Activated naive CD8-positive, alpha-beta T cell treated with anti-CD3 and anti-CD28 coated beads for 36 hours (primary cell): ENCODE results near the gene CUL9. TPM values are rescaled to one million over a fixed set of nuclear protein-coding genes. Genes with fewer than 3 reads are reported as not detected.

Experiments used
- DNase-seq: peaks from one replicate; pipeline ENCODE4 v3.0.0; 2021
- H3K27ac Mint-ChIP-seq: one replicate; pipeline ENCODE4 v1.8.0; 2022; ENCODE audit warnings: mild to moderate bottlenecking, moderate library complexity, mixed read lengths
- H3K27me3 Mint-ChIP-seq: one replicate; pipeline ENCODE4 v1.8.0; 2022; ENCODE audit warnings: mild to moderate bottlenecking, mixed read lengths
- H3K36me3 Mint-ChIP-seq: one replicate; pipeline ENCODE4 v1.8.0; 2021; ENCODE audit warnings: mild to moderate bottlenecking, mixed read lengths
- H3K4me1 Mint-ChIP-seq: one replicate; pipeline ENCODE4 v1.8.0; 2021; ENCODE audit warnings: mixed read lengths
- H3K4me3 Mint-ChIP-seq: one replicate; pipeline ENCODE4 v1.8.0; 2022; ENCODE audit warnings: mild to moderate bottlenecking, moderate library complexity, mixed read lengths
- H3K9me3 Mint-ChIP-seq: one replicate; pipeline ENCODE4 v1.8.0; 2022; ENCODE audit warnings: mixed read lengths
- total RNA-seq, 2 experiments: library from RNA; stranded (reverse); gene quantifications; one replicate each; pipeline ENCODE4 v1.2.3, GENCODE V29; 2021

CUL9 gene
- total RNA-seq, 2 experiments from 2014 or later: 31.3 to 31.5 TPM

DNA sequence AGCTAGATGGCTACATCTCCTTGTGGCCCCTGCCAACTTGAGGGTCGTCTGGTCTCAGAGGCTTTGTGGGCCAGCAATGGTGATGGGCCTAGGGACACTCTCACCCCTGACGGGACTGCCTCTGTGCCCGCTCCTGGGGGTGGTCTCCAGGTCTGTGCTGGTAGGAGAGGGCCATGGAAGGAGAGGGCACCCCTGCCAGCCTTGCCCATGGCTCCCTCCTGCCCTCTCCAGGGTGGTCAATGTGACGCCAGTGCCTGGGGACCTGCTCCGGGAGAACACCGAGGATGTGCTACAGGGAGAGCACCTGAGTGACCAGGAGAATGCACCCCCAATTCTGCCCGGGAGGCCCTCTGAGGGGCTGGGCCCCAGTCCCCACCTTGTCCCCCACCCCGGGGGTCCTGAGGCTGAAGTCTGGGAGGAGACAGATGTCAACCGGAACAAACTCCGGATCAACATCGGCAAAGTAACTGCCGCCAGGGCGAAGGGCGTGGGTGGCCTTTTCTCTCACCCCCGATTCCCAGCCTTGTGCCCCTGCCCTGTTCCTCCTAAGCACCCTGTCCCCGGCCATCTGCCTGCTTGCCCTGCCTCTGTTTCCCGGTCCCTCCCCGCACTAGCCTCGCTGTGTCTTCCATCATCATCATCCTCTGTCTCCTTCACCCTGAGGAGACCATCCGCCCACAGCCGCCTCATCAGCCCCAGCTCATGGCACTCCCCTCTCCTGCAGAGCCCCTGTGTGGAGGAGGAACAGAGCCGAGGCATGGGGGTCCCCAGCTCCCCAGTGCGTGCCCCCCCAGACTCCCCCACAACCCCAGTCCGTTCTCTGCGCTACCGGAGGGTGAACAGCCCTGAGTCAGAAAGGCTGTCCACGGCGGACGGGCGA, 77.1 kb downstream of the CUL9 start:
- Mint-ChIP-seq H3K4me1 (peaks cover 7% of the 10 kb centered on the region), H3K4me3 (no peak overlapping the region), H3K9me3 (no peaks in the 10 kb centered on the region), H3K27me3 (peaks cover 8% of the 10 kb centered on the region), H3K36me3 (no peaks in the 10 kb centered on the region), H3K27ac (no peak overlapping the region)
- no peak for DNase-seq

DNA sequence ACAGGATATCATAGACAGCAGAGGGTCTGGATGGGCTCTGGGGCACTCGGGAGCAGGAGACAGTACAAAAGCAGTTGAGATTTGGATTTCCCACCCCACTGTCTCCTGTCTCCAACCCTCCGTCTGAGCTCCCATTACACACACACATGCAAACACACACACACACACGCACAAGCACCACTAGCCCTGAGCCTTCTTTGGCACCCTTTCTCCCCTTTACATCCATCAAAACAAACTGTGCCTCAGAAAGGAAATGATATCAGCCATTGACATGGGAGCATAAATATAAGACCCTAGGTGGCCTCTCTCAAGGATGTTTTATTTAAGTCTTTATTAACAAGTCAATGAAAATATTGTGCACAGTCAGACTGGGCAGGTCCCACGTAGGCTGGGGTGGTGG, 78.8 kb downstream of the CUL9 start:
- Mint-ChIP-seq H3K36me3 (no peaks in the 10 kb centered on the region), H3K4me1 (peaks cover 7% of the 10 kb centered on the region), H3K27ac (no peak overlapping the region), H3K27me3 (peaks cover 8% of the 10 kb centered on the region), H3K9me3 (no peaks in the 10 kb centered on the region), H3K4me3 (no peak overlapping the region)
- DNase-seq: no peak

DNA sequence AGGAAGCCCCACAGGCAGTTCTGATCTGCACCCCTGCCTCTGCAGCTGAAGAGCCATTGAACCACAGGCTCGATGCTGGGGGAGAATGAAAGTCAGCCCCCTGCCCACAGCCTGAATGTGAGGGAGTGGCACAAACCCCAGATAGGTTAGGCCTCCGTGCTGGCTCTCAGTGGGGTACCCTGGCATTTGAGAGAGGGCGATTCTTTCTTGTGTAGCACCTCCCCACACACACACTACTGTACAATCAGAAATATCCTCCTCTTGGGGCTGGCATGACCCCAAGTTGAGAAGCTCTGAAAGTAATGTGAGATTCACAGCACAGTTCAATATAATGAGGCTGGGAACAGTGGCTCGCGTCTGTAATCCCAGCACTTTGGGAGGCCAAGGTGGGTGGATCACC, 79.2 kb downstream of the CUL9 start:
- Mint-ChIP-seq H3K9me3 (no peaks in the 10 kb centered on the region), H3K27me3 (peaks cover 8% of the 10 kb centered on the region)

DNA sequence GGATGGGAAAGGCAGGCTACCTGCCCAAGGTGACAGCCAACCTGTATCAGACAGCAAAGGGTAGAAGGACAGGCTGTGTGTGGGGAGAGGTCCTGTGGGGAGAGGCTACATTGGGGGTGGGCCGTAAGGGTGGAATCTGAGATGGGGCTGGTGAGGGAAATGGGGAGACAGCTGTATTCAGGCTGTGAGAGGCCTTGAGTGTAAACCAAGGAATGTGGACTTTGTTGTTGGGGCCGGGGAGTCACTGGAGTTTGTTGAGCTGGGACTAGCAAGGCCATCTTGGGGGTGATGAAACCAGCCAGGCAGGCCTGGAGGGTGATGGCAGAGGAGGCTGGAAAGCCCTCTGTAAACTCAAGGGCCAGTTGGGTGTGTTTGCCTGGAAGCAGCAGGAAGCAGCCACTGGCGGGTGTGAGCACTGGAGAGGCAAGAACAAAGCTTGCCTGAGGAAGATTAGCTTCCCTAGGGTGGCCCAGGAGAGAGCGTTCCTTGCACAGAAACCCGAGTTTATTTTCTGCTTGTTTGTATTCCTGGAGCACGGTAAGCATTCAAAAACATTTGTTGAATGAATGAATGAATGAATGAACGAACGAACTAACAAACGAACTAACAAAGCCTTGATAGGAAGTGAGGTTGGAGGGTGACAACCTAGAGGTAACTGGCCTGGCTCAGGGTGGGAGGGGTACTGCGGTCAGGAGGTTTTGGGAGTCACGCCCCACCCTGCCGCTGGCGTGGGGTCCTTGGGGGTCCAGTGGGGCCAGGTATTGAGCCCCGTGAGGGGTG, 80.2 kb downstream of the CUL9 start:
- no peaks in the 10 kb centered on the region for H3K9me3 Mint-ChIP-seq
- peaks cover 8% of the 10 kb centered on the region for H3K27me3 Mint-ChIP-seq
- H3K36me3 Mint-ChIP-seq: no peaks in the 10 kb centered on the region
- H3K4me1 Mint-ChIP-seq: peaks cover 5% of the 10 kb centered on the region
- no peak overlapping the region for H3K4me3 Mint-ChIP-seq
- no peak overlapping the region for H3K27ac Mint-ChIP-seq
- no peak for DNase-seq

More for the DNA sequence above, 79.2 kb downstream of the CUL9 start:
- H3K27ac Mint-ChIP-seq: no peak overlapping the region
- no peak overlapping the region for H3K4me3 Mint-ChIP-seq
- DNase-seq: no peak
- H3K36me3 Mint-ChIP-seq: no peaks in the 10 kb centered on the region
- peaks cover 7% of the 10 kb centered on the region for H3K4me1 Mint-ChIP-seq

DNA sequence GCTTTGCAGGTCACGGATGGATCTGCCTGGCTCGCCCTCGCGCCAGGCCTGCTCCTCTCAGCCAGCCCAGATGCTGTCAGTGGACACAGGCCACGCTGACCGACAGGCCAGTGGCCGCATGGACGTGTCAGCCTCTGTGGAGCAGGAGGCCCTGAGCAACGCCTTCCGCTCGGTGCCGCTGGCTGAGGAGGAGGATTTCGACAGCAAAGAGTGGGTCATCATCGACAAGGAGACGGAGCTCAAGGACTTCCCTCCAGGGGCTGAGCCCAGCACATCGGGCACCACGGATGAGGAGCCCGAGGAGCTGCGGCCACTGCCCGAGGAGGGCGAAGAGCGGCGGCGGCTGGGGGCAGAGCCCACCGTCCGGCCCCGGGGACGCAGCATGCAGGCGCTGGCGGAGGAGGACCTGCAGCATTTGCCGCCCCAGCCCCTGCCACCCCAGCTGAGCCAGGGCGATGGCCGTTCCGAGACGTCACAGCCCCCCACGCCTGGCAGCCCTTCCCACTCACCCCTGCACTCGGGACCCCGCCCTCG, 80.9 kb downstream of the CUL9 start:
- Mint-ChIP-seq H3K9me3 (no peaks in the 10 kb centered on the region), H3K27me3 (peaks cover 4% of the 10 kb centered on the region), H3K27ac (no peak overlapping the region), H3K36me3 (no peaks in the 10 kb centered on the region), H3K4me3 (no peak overlapping the region), H3K4me1 (no peaks in the 10 kb centered on the region)
- DNase-seq: no peak

DNA sequence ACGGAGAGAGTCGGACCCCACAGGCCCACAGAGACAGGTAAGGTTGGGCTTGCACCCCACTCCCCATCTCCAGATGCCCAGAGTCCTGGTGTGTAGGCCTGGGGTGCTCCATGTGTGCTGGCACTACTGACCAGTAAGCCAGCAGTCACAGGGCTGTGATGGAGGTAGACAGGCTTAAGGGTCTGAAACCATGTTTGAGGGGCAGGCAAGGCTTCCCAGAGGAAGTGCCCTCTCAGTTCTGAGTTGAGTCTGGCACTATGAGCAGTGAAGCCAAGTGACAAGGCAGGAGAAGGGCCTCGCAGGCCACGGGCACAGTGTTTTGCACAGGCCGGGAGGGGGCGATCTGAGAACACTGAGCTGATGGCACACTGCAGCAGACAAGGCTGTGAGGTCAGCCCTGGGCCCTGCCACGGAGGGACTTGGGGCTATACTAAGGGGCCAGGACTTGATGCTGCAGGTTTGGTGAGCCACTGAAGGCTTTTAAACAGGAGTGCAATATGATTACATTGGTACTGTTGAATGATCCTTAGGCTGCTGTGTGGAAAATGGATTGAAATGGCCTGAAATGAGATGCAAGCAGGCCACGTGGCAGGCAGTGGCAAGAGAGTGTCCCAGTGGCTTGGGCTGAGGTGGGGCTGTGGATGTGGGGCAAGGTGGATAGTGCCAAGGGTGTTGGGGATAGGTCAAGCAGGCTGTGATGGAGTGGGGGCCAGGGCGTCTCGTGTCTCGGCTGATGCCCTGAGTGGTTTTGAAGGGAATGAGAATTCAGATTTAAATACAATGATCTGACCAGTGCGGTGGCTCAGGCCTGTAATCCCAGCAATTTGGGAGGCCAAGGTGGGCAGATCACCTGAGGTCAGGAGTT, 81.5 kb downstream of the CUL9 start:
- H3K36me3 Mint-ChIP-seq: no peaks in the 10 kb centered on the region

DNA sequence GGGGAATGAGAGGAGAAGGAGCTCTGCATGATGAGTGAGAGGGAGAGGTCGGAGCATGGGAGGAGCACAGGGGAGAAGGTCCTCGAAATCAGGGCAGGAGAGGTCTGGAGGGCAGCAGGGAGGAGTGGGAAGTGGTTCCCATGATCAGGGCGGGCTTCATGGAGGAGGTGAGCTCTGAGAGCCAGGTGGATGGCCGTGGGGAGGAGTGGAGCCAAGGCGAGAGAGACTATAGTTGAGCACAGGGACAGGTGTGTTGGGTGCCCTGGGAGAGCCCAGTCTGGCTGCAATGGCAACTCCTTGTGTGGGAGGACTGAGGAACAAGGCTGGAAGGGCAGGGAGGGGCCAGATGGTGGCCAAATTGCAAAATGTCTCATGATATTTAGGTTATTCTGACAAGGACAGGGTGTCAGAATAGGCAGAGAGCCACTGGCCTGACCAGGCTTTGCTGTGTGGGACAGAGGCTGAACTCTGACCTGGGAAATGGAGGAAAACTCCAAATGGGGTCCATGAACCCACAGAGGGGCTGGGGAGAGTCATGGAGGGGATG, 82.7 kb downstream of the CUL9 start:
- DNase-seq: no peak
- no peak overlapping the region for H3K4me3 Mint-ChIP-seq
- H3K27ac Mint-ChIP-seq: no peak overlapping the region
- H3K4me1 Mint-ChIP-seq: peaks cover 5% of the 10 kb centered on the region
- peaks cover 4% of the 10 kb centered on the region for H3K27me3 Mint-ChIP-seq
- H3K9me3 Mint-ChIP-seq: no peaks in the 10 kb centered on the region
- H3K36me3 Mint-ChIP-seq: no peaks in the 10 kb centered on the region

More for the DNA sequence above, 81.5 kb downstream of the CUL9 start:
- H3K27me3 Mint-ChIP-seq: no peaks in the 10 kb centered on the region
- H3K27ac Mint-ChIP-seq: no peak overlapping the region
- H3K4me3 Mint-ChIP-seq: no peak overlapping the region
- no peaks in the 10 kb centered on the region for H3K9me3 Mint-ChIP-seq
- DNase-seq: peak; percentile 73
- no peaks in the 10 kb centered on the region for H3K4me1 Mint-ChIP-seq

DNA sequence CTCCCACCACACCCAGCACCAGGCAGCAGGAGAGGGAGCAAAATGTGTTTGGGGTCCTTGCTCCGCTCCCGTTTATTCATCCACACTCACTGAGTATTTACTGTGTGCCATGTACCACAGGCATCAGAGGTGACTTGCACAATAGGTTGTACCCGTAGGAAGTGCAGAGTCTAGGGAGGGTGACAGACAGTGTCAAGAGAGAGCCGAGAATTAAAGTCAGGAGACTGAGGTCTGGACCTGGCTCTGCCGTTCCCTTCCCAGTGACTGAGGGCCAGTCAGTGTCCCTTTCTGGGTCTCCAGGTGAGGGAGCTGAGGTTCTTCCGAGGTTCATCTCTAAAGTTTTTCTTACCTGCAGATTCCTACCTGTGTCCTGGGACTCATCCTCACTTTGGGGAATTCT, 83.6 kb downstream of the CUL9 start:
- no peak overlapping the region for H3K4me3 Mint-ChIP-seq
- peaks cover 12% of the 10 kb centered on the region for H3K27me3 Mint-ChIP-seq
- no peaks in the 10 kb centered on the region for H3K9me3 Mint-ChIP-seq
- no peaks in the 10 kb centered on the region for H3K36me3 Mint-ChIP-seq
- H3K4me1 Mint-ChIP-seq: peaks cover 7% of the 10 kb centered on the region
- no peak overlapping the region for H3K27ac Mint-ChIP-seq
- no peak for DNase-seq

DNA sequence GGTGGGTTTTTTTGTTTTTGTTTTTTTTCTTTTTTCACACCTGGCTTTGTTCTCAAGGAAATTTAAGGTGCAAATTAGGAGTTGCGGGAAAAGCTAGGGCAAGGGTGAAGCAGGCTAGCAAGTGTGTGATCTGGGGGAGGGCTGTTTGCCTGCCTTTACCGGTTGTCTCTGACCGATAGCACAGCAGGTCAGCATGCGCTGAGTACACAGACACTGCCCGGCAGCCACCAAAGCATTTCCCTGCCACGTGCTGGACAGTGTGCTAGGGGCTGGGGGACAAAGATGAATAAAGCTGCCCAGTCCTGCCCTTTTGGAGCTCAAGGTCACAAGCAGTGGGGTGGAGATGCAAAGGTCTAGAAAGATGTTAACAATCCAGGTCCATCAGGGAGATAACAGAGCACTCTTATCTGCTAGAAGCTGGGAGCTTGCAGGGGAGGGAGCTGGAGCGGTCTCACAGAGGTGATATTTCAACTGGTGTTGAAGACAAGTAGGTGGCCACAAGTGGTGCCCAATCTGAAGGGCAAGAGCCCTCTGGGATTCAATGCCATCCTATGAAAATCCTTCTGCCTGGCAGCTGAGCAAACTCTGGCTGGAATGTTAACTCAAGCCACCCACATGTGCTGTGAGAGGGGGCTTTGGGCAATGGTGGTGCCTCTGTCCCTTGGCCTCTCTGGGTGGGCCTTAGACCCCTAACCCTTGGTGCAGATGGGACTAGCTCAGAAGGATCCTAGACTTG, 85.8 kb downstream of the CUL9 start:
- Mint-ChIP-seq H3K27ac (no peak overlapping the region), H3K4me1 (peaks cover 7% of the 10 kb centered on the region), H3K27me3 (peaks cover 18% of the 10 kb centered on the region), H3K36me3 (no peaks in the 10 kb centered on the region), H3K4me3 (no peak overlapping the region), H3K9me3 (no peaks in the 10 kb centered on the region)
- DNase-seq: no peak

DNA sequence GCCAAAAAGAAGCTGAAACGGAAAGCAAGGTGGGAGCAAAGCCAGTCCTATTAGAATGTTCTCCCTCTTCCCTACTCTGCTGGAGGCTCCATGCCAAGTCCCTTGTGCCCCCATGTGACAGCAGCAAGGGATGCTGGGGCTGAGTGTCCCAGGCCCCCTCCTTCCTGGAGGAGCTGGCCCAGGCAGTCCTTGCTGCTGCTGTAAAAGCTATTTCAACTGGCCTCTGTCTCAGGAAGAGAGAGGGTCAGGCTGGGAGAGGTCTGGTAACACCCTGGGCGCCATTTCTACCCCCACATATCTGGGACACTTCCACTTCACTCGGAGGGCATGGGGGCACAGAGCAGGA, 86.3 kb downstream of the CUL9 start:
- Mint-ChIP-seq H3K27me3 (peaks cover 18% of the 10 kb centered on the region), H3K4me1 (peaks cover 7% of the 10 kb centered on the region), H3K27ac (no peak overlapping the region), H3K36me3 (no peaks in the 10 kb centered on the region), H3K4me3 (no peak overlapping the region), H3K9me3 (no peaks in the 10 kb centered on the region)
- no peak for DNase-seq

DNA sequence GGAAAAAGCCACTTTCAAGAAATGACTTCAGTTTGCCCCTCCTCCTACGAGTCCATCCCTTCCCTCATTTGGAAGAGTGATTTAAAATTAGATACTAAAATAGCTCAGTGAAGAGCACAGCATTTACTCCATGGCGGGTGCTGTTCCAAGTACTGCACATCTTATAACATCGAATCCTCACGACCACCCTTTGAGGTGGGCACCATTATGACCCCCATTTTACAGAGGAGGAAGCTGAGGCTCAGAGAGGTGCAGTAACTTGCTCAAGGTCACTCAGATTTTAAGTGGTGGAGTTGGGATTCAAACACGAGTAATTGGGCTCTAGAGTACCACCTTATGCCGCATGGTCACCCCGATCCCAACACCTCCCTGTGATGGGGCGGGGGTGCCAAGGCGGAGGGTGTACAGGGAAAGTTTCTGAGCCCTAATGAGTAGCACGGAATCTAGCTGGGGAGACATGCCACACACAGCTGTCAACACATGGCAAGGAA, 86.8 kb downstream of the CUL9 start:
- H3K27me3 Mint-ChIP-seq: peaks cover 19% of the 10 kb centered on the region
- peaks cover 7% of the 10 kb centered on the region for H3K4me1 Mint-ChIP-seq
- peak overlapping the region; percentile 27 for H3K4me3 Mint-ChIP-seq
- H3K9me3 Mint-ChIP-seq: no peaks in the 10 kb centered on the region
- no peaks in the 10 kb centered on the region for H3K36me3 Mint-ChIP-seq
- DNase-seq: no peak
- no peak overlapping the region for H3K27ac Mint-ChIP-seq

DNA sequence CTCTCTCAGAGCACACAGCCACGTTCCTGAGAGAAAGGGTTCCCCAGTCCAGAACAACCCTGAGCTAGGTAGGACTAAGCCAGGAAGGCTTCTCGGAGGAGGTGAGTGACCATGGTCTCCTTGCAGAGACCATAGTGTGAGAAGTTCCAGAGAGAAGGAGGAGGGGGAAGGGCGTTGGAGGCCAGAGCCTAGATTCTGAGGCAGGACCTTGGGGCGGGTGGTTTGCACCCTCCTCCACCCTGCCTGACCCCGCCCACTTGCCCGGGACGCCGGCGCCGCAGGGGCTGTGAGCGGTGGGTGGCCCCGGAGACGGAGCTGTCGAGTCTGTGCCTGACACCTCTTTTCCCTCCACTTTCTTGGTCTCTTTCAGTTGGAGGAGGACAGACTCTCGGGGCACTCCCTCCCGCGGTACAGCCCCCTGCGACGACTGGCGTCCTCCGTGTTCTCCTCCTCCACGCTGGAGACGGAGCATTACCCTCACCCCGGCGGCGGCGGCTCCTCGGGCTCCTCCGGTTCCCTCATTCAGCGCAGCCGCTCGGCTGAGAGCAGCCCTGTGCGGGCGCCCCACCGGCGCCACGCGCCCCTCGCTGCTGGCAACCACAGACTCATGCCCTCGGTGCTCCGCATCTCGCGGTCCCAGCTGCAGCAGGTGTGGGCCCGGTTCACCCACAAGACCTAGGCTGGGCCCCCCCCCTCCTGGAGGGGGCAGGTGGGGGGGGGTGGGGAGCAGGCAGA, 87.4 kb downstream of the CUL9 start:
- Mint-ChIP-seq H3K27me3 (peaks cover 25% of the 10 kb centered on the region), H3K4me1 (peaks cover 7% of the 10 kb centered on the region), H3K36me3 (no peaks in the 10 kb centered on the region), H3K4me3 (peak overlapping the region; percentile 27), H3K27ac (no peak overlapping the region), H3K9me3 (no peaks in the 10 kb centered on the region)
- DNase-seq: peak; percentile 56

DNA sequence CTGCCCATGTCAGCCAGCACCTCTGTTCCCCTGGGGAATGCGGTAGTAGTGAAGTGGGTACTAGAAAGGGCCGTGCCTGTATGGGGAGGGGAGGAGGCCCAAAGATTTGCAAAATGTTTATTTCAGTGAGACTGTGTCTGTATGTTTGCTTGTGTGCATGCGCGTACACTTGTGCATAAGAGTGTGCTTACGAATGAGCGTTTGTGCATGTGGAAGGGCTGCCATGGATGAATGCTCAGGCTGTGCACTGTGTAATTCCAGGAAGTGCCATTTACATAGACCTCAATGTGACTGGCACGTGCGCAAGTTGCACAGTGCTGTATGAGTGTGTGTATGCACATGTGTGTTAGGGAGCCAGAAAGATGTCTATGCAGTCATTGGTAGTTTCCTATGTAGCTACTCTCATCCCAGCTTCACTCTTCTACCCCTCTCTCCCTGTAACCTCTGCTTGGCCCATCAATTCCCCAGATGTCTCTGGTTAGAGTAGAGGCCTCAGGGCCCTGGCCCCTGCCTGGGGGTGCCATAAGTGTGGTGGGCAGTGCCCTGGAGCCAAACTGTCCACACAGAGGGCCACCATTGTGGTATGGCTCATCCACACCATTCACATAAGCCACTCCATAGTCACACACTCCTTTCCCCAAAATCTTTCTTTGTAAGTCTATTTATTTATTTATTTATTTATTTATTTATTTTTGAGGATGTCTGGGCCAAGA, 89.3 kb downstream of the CUL9 start:
- DNase-seq: no peak
- no peaks in the 10 kb centered on the region for H3K9me3 Mint-ChIP-seq
- no peak overlapping the region for H3K4me3 Mint-ChIP-seq
- H3K36me3 Mint-ChIP-seq: no peaks in the 10 kb centered on the region
- H3K4me1 Mint-ChIP-seq: peaks cover 12% of the 10 kb centered on the region
- H3K27ac Mint-ChIP-seq: no peak overlapping the region
- H3K27me3 Mint-ChIP-seq: peaks cover 35% of the 10 kb centered on the region
